ENCODE results near the gene DENND1A.
"Not testable (repeated sequence)": the region's sequence is repeated elsewhere in the genome, so short reads cannot be mapped to it uniquely, and the experiment has no call there.

DENND1A gene

GRCh38 chr9:123929870-123930831, at the start of gene DENND1A:
TSS of gene DENND1A (minus strand) at chr9:123930126. CDS start at chr9:123929905, 221 bp downstream.
- DNase-seq = peak; percentile 83

- no peak for DNase-seq
These were observed 49.1 kb upstream of the DENND1A start for GRCh38 chr9:123978981-123979380.

GRCh38 chr9:123976579-123976978, 46.7 kb upstream of the DENND1A start:
- DNase-seq = not testable (repeated sequence)

GRCh38 chr9:123975871-123976270, 45.9 kb upstream of the DENND1A start:
- DNase-seq = no peak

- DNase-seq = no peak
These were observed 44.5 kb upstream of the DENND1A start for GRCh38 chr9:123974471-123974870.

- no peak for DNase-seq
These were observed 43.8 kb upstream of the DENND1A start for GRCh38 chr9:123973590-123974223.

GRCh38 chr9:123972618-123973017, 42.7 kb upstream of the DENND1A start:
- no peak for DNase-seq

- DNase-seq = no peak
These were observed 37.4 kb upstream of the DENND1A start for GRCh38 chr9:123967323-123967722.

GRCh38 chr9:123965801-123966686, 36.1 kb upstream of the DENND1A start:
- no peak for DNase-seq

GRCh38 chr9:123964761-123965160, 34.8 kb upstream of the DENND1A start:
- DNase-seq = no peak

GRCh38 chr9:123960965-123961364, 31.0 kb upstream of the DENND1A start:
- no peak for DNase-seq

- DNase-seq = no peak
These were observed 30.4 kb upstream of the DENND1A start for GRCh38 chr9:123960366-123960765.

- no peak for DNase-seq
These were observed 29.9 kb upstream of the DENND1A start for GRCh38 chr9:123959787-123960186.

- no peak for DNase-seq
These were observed 27.8 kb upstream of the DENND1A start for GRCh38 chr9:123957731-123958130.

- DNase-seq = no peak
These were observed 27.3 kb upstream of the DENND1A start for GRCh38 chr9:123957168-123957721.

- no peak for DNase-seq
These were observed 25.7 kb upstream of the DENND1A start for GRCh38 chr9:123955637-123956036.

- no peak for DNase-seq
These were observed 24.8 kb upstream of the DENND1A start for GRCh38 chr9:123954518-123955280.

- DNase-seq = no peak
These were observed 22.9 kb upstream of the DENND1A start for GRCh38 chr9:123952641-123953495.

GRCh38 chr9:123948286-123948685, 18.4 kb upstream of the DENND1A start:
- DNase-seq = no peak

- DNase-seq = no peak
These were observed 17.4 kb upstream of the DENND1A start for GRCh38 chr9:123947326-123947725.
